Panc1 (cell line): Measurements from ENCODE around the gene RIT2.

Experiments used
- SIN3A ChIP-seq: IDR thresholded peaks from 2 replicates; pipeline ENCODE4 v1.6.1; 2012; ENCODE audit warnings: low read depth, mild to moderate bottlenecking, low read length, moderate library complexity, borderline replicate concordance; ENCODE audit not compliant: insufficient read depth
- TCF7L2 ChIP-seq: IDR thresholded peaks from 2 replicates; pipeline ENCODE4 v1.6.1; 2011; ENCODE audit warnings: mild to moderate bottlenecking, low read depth, low read length, inconsistent platforms
- TF ChIP-seq, protein P1 (sequence below): fragments of 450-650 bp; IDR thresholded peaks from 2 replicates; pipeline ENCODE4 v1.5.1; 2017; ENCODE audit warnings: mild to moderate bottlenecking

DNA sequence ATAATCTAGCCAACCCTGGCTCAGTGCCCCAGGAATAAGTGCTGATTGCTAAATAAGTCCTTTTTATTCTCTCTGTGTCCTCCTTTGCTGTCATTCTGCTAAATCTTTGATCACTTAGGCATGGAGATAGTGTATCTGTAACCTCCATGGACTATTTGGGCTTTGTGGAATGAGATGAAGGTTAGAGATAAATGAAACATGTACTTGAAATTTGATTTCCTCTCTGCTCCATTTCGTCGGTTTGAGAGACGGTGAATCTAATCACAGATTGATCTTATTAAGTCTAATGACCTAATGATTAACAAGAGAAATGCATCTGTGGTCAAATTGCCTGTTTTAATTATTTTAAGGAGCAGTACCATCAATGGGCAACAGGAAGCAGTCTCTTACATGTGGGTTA is 159.2 kb downstream of the RIT2 start:
- TF ChIP-seq, protein P1, sequence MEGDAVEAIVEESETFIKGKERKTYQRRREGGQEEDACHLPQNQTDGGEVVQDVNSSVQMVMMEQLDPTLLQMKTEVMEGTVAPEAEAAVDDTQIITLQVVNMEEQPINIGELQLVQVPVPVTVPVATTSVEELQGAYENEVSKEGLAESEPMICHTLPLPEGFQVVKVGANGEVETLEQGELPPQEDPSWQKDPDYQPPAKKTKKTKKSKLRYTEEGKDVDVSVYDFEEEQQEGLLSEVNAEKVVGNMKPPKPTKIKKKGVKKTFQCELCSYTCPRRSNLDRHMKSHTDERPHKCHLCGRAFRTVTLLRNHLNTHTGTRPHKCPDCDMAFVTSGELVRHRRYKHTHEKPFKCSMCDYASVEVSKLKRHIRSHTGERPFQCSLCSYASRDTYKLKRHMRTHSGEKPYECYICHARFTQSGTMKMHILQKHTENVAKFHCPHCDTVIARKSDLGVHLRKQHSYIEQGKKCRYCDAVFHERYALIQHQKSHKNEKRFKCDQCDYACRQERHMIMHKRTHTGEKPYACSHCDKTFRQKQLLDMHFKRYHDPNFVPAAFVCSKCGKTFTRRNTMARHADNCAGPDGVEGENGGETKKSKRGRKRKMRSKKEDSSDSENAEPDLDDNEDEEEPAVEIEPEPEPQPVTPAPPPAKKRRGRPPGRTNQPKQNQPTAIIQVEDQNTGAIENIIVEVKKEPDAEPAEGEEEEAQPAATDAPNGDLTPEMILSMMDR: no peak
- TF ChIP-seq SIN3A (no peak), TCF7L2 (no peak)
